ENCODE results near the gene THADA.
"Not testable (repeated sequence)": the region's sequence is repeated elsewhere in the genome, so short reads cannot be mapped to it uniquely, and the experiment has no call there.

THADA gene

DNA sequence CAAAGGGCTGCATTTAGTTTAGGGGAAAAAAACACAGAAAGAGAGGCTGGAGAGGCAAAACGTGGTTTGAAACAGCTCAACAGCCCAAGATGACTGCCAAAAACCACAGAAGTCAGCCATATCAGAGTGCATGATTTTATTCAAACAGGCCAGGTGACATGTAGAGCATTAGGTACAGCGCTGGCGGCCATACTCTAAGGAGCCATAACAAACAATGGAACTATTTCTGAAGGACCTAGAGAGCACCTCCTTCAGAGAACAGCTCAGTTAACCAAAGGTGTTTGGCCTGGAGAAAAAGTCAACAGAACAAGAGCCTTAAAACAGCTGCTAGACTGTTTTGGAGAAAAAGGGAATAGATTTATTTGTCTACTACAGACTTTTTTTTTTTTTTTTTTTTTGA lies 2.6 kb downstream of the THADA start:
- DNase-seq, result no peak

DNA sequence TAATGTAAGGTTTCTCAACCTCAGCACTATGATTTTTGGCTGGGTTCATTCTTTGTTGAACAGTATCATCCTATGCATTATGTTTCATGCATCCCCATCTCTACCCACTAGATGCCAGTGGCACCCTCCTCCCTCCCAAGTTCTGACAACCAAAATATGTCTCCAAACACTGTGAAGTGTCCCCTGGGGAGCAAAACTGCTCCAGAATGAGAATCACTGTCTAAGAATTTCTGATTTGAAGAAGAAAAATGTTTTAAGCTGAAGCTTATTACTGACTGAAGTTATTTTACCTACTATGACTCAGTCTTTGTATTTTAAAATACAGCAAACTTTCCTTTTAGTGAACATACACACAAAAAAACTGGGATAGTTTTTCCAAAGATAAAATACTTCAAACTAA lies 3.4 kb downstream of the THADA start:
- DNase-seq, result no peak

DNA sequence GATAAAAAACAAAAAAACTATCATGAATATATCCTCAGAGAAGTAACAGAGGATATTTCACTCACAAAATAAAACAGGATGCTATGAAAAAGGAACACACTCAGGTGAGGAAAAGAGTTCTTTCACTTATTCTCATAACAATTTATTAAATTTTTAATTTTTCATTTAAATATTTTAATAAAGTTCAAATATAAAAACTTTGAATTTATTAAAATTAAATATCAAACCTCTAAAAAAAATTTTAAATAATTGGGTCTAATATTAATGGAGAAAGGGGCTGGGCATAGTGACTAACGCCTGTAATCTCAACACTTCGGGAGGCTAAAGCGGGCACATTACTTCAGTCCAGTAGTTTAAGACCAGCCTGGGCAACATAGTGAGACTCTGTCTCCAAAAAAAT lies 10.1 kb downstream of the THADA start:
- no peak for DNase-seq

DNA sequence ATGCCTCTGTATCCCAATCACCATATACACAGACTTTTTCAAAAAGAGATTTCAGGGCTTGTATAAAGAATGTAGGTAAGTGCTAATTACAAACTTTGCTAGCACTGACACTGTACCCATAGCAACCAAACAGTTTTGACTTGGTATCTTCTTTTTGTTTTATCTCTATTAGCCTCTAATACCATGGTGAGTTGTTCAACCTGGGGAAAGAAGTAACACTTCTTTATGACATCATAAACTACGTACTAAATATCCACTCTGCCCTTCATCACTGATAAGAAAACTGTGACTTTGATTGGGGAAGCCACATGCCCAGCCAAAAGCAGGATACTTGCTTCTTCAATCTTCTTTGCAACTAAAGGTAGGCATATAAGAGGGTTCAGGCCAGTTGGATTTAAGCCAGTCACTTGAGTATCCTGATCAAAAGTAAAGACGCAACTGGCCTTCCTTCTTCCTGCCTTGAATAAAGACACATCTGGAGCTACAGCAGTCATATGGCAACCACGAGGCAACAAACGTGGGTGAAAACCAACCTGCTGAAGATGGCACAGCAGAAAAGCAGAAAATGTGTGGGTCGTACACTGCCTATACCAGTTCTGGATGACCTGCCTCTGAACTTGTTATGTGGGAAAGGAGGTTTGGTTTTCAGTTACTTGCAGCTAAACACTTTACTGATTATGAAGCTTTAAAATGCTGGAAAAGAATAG lies 16.4 kb downstream of the THADA start:
- no peak for DNase-seq

DNA sequence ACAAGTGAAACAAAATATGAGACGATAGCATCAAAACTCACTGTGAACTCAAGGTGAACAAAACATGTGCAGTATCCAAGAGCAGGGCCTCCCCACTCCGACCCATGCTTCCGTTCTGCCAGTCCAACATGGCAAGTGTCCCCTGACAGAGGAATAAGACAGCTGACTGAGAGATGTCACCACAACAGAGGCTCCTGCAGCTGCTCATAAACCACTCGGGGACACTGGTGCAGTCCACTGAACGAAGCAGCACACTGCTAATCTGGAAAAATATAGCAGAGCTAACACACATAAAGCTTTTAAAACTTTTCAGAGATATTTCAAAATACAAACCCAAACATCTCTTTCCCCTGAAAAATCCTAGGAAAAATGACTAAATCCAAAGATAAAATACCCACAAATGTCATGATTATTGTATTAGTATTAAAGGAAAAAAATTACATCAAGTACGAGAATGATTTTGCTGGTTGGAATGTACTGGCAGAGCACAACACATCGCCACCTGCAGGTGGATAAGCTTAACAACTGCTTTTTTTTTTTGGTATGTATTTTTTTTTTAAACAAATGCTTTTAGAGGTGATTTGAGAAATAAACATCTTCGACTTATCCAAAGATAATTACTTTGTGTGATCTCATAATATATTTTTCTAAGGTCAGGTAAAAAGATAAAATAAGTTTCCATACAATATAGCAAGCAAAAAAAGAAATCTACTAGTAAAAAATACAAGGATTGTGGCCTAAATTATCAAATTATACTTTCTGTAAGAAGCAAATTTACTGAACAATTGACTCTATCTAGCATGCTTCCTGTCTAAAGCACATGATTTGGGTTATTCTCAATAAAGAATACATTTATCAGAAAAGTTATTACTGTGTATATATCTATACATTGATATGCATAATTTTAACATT lies 18.6 kb downstream of the THADA start:
- no peak for DNase-seq

DNA sequence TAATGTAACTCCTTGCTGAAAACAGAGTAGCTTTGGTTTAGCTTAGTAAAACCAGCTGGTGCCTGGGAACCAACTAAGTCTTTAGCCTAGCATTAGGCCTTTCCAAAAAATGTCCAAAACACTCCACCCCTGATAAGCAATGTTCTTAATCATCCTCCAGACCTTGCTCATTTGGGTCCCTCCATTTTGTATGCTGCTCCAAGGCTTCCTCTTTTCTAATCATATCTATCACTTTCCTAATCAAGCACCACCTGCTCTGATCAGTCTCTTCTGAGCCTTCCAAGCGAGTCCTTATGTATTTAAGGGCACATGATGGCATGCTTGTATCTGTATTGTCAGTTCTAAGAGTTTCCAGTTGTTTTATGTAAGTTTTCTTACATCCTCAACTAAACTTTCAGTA lies 23.6 kb downstream of the THADA start:
- DNase-seq, result no peak

DNA sequence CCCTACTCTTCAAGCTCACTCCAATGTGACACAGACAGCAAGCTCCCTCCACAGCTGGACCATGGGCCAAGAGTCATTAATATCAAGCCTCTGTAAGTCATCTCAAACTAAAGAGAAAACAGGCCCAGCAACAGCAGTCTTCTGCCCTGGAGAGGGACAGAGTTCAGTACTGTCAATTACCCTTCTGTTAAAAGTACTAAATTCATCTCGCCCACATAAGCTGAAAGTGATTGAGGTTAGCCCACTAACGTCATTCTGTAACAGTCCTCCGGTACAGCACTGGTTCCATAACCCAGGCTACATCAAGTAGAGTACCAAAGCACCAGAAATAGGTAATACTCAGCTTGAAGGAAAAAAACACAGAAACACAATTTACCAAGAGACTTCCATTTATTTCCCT lies 25.9 kb downstream of the THADA start:
- DNase-seq, result no peak

DNA sequence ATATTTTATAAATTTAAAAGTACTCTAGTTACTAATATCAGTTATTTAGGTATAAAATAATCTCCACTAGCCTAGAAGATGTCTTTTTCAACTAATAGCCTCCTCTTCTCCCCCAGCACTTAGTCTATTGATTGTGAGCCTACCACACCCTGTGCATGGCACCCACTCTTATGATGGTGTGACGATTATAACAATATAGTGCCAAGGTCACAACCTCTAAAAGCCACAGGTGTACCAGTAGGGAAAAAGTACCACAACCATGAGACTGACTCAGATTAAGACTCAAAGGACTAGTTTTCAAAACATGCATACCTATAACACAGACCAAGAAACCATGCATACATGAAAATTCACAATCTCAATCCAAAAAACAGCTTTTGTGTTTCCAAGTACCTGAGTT lies 27.6 kb downstream of the THADA start:
- no peak for DNase-seq

DNA sequence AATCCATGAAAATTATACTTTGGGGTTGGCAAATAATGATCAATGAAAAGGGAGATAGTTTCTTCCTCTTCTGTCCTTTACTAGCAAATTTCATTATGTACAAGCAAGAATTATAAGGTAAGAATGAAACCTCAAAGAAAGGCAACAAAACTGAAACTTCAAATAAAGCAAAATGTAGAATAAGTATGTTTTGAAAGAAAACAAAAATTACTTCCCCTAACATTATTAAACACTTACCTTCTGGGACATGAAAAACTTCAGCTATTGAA lies 29.4 kb downstream of the THADA start:
- DNase-seq, result no peak

DNA sequence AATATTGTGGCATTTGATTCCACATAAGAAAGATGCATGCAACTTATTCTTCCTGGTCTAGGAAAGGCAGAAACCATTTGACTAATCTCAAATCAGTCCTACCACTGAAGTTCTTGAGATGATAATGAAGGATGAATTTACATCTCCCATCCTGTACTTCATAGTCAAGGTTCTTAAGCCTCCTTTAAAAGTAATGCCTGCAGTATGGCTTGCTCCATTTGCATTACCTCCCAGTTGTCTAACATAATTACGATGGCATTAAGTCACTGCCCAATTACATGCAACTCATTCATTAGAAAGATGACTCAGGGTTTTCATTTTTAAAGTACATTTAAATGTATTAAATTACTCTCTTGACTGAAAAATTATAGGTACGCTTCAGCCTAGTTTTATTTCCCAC lies 32.2 kb downstream of the THADA start:
- no peak for DNase-seq

DNA sequence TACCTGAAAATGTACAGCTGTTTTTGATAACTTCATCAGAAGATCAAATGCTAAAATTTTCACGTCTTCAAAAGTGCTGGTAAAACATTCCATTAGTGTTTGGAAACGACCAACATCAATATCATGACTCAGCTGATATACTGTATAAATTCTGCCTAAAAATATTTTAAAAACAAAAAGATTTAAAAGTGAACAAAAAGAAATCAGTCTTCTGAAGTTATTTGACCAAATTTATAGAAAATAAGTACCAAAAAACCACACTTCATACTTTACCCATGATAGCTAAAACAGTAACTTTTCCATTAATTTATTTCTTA lies 35.6 kb downstream of the THADA start:
- DNase-seq, result no peak

DNA sequence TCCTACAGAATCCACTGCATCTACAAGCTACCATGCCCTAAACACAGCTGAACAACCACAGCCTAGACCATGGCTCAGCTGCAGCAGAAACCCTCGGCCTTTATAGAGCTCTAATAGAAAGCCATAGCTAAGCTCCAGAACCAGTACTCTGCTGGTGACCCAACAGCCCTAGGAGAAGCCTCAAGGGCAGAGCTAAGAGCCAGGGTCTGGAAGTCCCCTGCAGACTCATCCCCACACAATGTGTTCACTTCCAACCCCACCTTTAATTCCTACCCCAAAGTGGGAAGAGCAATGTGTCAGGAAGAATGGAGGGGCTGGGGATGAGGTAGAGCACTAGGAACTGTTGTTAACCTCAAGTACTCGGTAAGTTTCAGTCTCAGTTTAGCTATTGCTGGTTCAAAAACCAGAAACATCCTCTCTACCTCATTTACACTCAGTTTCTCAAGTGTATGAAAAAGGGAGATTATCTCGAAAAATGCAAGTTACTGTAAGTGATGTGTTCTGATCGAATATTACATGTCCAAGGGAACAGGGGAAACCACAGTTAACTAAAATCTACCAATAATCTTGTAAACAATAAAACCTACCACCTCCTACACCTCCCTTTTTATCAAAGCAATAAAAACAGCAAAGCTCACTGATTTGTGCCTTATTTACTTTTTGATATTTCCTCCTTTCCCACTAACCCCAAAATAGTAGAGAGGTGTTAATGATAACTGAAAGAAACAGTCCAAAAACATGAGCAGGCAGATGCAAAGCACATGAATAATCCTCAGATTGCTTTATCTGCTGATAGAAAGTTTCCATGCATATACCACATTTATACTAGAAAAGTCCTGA lies 36.2 kb downstream of the THADA start:
- no peak for DNase-seq

DNA sequence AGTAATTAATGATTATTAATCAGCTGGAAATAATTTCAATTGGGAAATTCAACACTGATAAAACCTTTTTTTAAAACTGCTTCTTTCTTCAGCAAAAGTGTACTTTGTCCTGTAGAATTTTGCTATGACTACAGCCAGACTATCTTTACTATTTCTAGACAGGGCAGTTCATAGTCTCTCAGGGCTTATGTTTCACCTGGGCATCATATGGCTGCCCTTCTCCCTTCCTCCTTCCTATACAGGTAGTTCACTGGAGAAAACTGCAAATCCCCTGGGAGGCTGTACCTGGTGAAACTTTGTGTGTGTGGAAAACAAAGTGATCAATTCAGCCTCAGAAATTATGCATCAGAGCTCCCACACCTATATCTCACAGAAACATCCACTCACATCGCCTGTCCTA lies 38.6 kb downstream of the THADA start:
- DNase-seq, result no peak

DNA sequence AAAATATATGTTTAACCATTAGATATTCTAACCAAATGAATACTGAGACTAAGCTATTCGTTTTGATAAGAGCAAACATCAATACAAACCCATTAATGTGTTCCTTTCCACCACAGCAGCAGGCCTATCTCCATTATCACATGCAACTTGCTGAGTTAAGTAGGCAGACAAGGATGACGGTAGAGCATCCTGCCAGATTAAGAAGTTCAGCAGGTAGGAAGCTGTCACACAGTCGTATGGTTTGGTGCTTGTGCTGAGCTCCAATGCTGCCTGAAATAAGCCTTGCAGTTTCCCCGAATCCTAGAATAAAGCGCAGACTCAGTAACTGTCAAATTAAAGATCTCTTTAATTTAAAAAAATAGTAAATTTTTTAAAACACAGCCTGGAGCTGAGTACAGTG lies 39.6 kb downstream of the THADA start:
- no peak for DNase-seq

DNA sequence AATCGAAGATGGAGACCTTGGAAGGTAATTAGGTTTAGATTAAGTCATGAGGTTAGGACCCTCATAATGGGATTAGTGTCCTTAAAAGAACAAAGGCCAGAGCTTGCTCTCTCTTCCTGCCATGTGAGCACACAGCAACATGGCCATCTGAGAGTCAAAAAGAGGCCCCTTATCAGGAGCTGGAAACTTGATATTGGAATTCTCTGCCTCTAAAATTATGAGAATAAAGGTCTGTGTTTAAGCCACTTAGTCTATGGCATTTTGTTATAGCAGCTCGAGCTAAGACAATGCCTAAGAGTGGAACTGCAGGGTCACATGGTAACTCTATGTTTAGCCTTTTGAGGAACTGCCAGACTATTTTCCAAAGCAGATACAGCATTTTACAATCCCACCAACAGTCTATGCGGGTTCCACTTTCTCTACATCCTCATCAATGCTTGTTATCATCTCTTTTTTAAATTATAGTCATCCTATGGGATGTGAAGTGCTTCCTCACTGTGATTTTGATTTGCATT lies 42.4 kb downstream of the THADA start:
- no peak for DNase-seq

DNA sequence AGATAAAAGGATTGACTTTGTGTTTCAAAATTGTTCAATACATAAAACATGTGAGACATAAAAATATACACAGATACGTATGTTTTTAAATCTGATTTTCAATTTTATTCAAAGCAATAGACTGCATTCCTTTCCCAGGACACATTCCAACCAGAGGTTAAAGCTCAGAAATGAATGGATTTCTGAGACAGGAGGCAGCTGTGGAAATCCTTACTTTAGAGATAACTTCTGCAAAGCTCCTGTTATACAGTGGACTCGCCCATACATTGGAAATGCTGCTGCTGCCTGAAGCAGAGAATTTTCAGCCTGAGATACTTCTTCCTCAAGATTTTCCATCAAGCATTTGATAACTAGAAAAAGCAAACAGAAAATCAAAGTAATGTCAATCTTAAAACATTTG lies 43.8 kb downstream of the THADA start:
- DNase-seq, result no peak

DNA sequence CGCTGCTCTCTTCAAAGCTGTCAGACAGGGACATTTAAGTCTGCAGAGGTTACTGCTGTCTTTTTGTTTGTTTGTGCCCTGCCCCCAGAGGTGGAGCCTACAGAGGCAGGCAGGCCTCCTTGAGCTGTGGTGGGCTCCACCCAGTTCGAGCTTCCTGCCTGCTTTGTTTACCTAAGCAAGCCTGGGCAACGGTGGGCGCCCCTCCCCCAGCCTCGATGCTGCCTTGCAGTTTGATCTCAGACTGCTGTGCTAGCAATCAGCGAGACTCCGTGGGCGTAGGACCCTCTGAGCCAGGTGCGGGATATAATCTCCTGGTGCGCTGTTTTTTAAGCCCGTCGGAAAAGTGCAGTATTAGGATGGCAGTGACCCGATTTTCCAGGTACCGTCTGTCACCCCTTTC lies 47.5 kb downstream of the THADA start:
- not testable (repeated sequence) for DNase-seq

DNA sequence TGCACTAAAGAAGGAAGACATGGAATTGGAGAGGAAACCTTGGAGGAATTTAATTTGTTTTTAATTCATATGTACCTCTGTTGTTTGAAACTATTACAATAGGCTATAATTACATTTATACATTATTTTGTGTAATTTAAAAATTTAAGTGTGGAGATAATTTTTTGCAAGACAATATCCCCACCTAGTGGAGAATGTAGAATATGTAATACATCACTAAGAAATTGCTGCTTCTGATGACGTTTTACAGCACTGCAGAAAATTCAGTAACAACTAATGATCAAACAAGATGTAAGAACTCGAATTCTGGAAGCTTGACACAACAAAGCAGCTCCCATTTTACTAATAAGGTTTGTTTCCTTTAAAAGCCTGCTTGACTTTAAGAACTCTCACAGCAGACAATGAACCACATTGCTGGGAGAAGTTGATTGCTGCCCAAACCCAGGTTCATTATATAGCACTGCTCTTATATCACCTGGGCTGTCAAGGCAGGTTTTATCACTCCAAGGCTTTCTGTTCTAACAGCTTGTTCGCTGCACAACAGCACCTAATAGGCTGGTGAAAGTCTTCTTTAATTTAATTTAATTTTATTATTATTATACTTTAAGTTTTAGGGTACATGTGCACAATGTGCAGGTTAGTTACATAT lies 53.4 kb downstream of the THADA start:
- peak in 1 of 2 experiments; percentile 2 for DNase-seq

DNA sequence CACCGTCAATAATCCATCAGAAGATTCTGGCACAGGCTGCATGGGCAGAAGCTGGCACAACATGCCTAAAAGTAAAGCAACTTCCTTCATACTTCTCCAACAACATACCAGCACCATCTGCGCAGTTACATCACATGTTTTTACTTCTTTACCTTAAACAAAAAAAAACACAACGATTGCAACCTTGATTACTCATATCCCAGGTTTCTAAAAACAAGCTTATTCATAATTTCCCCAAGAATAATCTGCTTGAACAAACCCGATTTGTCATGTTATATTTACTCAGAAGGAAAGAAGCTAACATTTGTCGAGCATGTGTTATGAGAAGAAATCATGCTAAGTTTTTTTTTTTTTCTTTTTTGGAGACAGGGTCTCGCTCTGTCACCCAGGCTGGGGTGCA lies 54.7 kb downstream of the THADA start:
- DNase-seq, result no peak

DNA sequence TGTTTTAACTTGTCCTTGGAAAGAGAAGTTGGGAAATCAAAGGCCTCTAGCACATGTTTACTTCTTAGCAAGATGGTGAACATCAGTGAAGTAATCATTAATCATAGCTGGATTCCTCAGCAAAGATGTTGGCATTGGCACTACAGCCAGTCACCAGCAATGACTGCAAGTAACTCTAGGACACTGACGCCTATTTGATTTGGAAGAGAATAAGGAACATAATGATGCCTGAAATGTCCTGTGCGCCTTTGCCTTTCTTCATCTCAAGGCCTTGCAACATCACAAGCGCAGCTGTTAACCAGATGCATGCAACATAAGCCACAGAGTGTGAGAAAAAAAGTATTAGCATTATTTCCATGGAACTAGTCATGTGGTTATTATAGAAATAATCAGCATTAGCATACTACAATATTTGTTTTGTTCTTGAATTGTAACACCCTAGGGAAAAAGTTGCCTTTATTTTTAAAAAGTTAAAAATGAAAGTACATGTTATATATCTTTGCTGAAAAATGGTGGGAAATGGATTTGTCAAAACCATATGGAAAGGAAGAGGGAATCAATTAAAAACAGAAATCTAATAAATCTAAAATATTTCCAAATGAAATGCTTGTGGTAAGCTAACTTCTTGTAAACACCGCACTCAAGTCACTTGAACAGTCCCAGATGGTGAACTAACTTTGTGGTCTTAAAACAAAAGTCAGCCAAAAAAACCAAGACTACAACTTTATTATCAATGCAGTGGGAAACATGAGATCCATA lies 55.6 kb downstream of the THADA start:
- DNase-seq, result no peak

DNA sequence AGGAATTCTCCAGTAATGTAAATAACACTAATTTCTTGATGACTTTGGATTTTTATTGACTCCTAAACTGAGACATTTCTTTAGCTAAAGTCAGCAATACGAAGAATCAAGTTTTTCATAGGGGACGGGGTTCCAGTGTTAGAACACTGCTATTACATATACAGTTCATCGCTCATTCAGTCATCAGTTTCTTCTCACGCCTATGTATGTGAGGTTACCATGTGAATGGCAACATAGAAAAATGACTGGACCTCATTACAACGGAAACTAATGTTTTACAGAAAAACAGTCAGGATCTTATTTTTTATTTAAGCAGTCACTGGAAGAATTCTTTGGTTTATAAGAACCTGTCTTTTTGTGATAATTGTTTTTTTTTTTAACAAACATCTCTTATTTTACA lies 56.4 kb downstream of the THADA start:
- no peak for DNase-seq

DNA sequence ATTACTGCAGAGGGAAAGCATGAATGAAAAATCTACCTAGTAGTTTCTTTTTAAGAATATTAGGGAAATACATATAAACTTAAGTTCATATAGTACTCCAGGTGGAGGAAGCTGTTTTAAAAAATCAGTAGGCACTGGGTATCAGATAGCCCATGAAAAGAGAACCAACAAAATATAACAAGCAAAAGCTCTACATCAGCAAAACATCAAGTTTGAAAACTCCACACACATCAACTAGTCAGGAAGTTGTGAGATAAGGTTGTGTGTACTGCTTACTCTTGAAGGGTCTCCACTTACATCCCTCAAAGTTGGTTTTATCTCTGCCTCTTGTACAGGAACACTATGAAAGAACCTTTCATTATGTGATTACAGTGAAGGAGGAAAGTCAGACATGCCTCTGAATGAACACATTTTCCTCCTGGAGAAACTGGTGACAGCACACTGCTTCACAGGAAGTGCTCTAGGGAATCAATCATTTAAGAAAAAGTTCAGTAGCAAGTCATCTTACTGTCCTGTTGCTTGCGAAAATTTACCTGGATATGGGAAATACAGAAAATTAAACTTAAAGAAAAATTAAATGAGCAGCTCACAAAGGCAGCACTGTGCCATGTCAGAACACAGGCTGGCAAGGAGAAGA lies 57.7 kb downstream of the THADA start:
- DNase-seq, result no peak
